Adrenal gland (tissue), 12 donors: ENCODE results near the gene PIGX. TPM values are rescaled to one million over a fixed set of nuclear protein-coding genes. Genes with fewer than 3 reads are reported as not detected.
"Not testable (repeated sequence)": the region's sequence is repeated elsewhere in the genome, so short reads cannot be mapped to it uniquely, and the experiment has no call there.

Experiments used
- DNase-seq, 7 donors: peaks; one replicate each; pipeline ENCODE4 v3.0.0-alpha.2; 2019 to 2020
- H3K27ac ChIP-seq, 5 donors: fragments of 200-600 bp; sonication (generic) in 4 of 5; 1 replicate in 3 of 5; 2 replicates in 2 of 5; pipeline versions ENCODE4 v1.5.1 to v1.8.0; 2016 to 2020; ENCODE audit warnings: mild to moderate bottlenecking in 1 of 5
- H3K27me3 ChIP-seq: fragments of 200-600 bp; 2 replicates; pipeline ENCODE4 v1.8.0; 2021
- H3K36me3 ChIP-seq, 2 donors: fragments of 200-600 bp; replicated peaks in 1 of 2; 1 replicate in 1 of 2; 2 replicates in 1 of 2; pipeline versions ENCODE4 v1.5.1 to v1.8.0; 2018 to 2022
- H3K4me1 ChIP-seq, 2 donors: fragments of 200-600 bp; replicated peaks in 1 of 2; 1 replicate in 1 of 2; 2 replicates in 1 of 2; pipeline versions ENCODE4 v1.5.1 to v1.8.0; 2018 to 2021
- H3K4me3 ChIP-seq, 4 donors: fragments of 200-600 bp; sonication (generic) in 3 of 4; one replicate each; pipeline ENCODE4 v1.5.1; 2016 to 2018
- H3K9me3 ChIP-seq, 3 donors: fragments of 200-600 bp; sonication (generic) in 1 of 3; replicated peaks in 1 of 3; 1 replicate in 2 of 3; 2 replicates in 1 of 3; pipeline versions ENCODE4 v1.5.1 to v1.8.0; 2016 to 2021
- POLR2A ChIP-seq, 2 donors: fragments of 450-650 bp; IDR thresholded peaks; one replicate each; pipeline ENCODE4 v1.6.1; 2017; ENCODE audit warnings: antibody characterized with exemption in 2 of 2, mild to moderate bottlenecking in 2 of 2, moderate library complexity in 1 of 2
- WGBS, 4 donors: extraction: QIAGEN DNeasy Blood & Tissue Kit in 2 of 4; methylation state at CpG; one replicate each; pipeline versions ENCODE4 v1.1.5 to v1.1.7; 2013 to 2017; 5-methylcytosine and 5-hydroxymethylcytosine counted together
- intact Hi-C, 2 donors: fragments of 100-400 bp; cut with DNase I; formaldehyde crosslinking; loops; one replicate each; pipeline versions ENCODE4 v1.14.1 to v1.15.0; 2022 to 2023
- polyA plus RNA-seq, 3 donors: library from polyadenylated mRNA; stranded (reverse); fragments of 200-250 nt in 2 of 3; fragments of 350-450 nt in 1 of 3; fragmentation: Illumina TruSeq in 1 of 3; extraction: RNeasy Lipid Tissue Mini Kit (QIAGEN cat#74804) in 1 of 3; gene quantifications; one replicate each; pipeline ENCODE4 v1.2.3, GENCODE V29; 2013 to 2014
- total RNA-seq, 9 donors: library from RNA; depleted of rRNA in 4 of 9; stranded (reverse); fragments of >200 nt in 4 of 9; fragments of 120-200 nt in 1 of 9; fragmentation: NEBNext Ultra II Directional in 1 of 9; extraction: Animal tissue kit (Norgen Biotek cat#: 25700) in 1 of 9; gene quantifications; one replicate each; pipeline versions ENCODE4 v1.1.0 to v1.2.4, GENCODE V29; 2013 to 2023
- TF ChIP-seq, protein P1 (sequence below), 6 experiments: fragments of 450-650 bp in 4 of 6; fragments of 200-600 bp in 2 of 6; sonication (generic) in 1 of 6; IDR thresholded peaks; 1 replicate in 5 of 6; 2 replicates in 1 of 6; pipeline versions ENCODE4 v1.5.1 to v1.8.0; 2016 to 2021; ENCODE audit warnings: antibody characterized with exemption in 6 of 6, mild to moderate bottlenecking in 2 of 6, moderate library complexity in 1 of 6
- donor health status: healthy with polysubstance abuse.
- donor health status: Bipolar disorder and iron deficiency.
- donor health status: DM: yes; HTN: yes; CAD: no.
- donor health status: DM: no; HTN: no; CAD: no.
- donor health status: DM: no; HTN: no; CAD: no.
- donor health status: DM: yes; HTN: yes; CAD: no.

PIGX gene
- total and polyA plus RNA-seq, 12 donors: 10.2 to 33.9 (median 26.1) TPM

DNA sequence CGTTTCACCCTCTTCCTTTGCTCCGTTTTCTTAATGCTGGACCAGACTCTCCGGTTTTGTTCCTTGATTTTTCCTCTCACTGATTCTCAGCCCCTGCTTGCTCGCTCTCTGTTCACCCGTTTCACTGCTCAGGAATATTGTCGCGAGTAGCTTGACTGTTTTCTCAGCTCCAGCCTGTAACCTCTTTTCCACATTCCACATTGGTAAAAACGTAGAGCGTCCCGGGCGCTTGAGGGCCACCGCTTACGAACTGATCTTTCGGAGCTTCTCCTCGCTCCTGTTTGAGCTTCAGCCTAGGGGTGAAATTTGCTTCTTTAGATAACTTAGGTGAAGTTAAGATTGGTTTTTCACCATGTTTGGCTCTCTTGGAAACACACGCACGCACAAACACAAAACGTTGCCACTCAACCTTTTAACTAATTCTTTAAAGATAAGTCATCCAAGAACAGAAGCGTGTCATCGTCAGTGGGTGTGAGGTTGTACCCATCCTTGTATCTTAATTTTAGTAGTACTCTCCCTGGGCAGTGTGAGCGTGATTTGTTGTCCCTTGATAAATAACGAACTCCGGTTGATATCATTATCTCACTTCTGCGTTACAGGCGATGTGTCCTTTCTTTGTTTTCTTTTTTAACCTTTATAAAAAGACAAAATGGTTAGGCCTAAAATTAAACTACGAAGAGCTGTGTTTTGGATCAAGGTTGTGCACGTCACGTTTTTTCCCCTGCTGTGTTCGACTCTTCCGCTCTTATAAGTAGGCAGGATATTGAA lies 28.5 kb downstream of the PIGX start:
- Histone ChIP-seq H3K9me3 (no peaks in the 10 kb centered on the region), H3K4me3 (peak overlapping the region; percentile 75 to 99 (median 84)), H3K27me3 (no peaks in the 10 kb centered on the region), H3K27ac (peak overlapping the region; percentile 93 to 99 (median 95)), H3K36me3 (no peaks in the 10 kb centered on the region), H3K4me1 (peaks cover 6 to 16% of the 10 kb centered on the region in 2 donors)
- TF ChIP-seq, protein P1, sequence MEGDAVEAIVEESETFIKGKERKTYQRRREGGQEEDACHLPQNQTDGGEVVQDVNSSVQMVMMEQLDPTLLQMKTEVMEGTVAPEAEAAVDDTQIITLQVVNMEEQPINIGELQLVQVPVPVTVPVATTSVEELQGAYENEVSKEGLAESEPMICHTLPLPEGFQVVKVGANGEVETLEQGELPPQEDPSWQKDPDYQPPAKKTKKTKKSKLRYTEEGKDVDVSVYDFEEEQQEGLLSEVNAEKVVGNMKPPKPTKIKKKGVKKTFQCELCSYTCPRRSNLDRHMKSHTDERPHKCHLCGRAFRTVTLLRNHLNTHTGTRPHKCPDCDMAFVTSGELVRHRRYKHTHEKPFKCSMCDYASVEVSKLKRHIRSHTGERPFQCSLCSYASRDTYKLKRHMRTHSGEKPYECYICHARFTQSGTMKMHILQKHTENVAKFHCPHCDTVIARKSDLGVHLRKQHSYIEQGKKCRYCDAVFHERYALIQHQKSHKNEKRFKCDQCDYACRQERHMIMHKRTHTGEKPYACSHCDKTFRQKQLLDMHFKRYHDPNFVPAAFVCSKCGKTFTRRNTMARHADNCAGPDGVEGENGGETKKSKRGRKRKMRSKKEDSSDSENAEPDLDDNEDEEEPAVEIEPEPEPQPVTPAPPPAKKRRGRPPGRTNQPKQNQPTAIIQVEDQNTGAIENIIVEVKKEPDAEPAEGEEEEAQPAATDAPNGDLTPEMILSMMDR (IDR thresholded peaks at IDR 0.05): no peak
- TF ChIP-seq POLR2A (IDR thresholded peaks at IDR 0.05): no peak
- 0 to 1% (median 1%) methylated on average over 30 of the region's 30 CpGs for WGBS, 4 donors
- peak; percentile 28 to 73 (median 36) for DNase-seq
- intact Hi-C loops: loop anchor here in 1 of 2 donors (10.0 kb wide), 1 partner anchor 64 kb away; no protein-coding TSS in a partner anchor

DNA sequence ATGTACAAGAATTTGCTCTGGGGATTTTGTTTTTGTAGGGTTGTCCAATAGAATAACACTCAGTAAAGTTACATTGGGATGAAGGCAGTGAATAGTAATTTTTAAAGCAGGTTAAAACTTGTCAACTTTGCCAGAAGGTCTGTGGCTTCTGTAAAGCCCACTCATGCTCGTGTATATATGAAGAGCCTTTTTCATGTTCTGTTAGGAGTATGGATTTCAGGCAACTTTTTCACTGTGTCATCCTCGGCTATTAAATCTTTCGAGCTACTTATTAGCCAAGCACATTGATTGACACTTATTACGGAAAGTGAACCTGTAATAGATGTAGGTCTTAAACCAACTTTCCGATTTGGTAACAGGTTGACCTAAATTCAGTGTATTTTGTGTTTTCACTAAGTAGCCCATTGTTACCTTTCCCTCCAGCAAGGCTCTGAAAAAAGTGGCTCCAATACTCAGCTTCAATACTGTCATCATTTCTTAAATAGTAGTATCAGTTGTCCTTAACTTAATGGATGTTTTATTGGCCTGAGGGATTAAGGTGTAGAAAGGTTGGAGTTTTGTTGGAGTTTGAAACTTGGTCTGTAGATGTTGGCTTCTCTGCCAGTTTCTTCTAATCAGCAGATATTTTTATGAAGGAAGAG lies 29.2 kb downstream of the PIGX start:
- 20 to 31% (median 22%) methylated on average over 5 of the region's 5 CpGs for WGBS, 4 donors
- intact Hi-C loops: loop anchor here in 1 of 2 donors (10.0 kb wide), 1 partner anchor 63 kb away; no protein-coding TSS in a partner anchor

DNA sequence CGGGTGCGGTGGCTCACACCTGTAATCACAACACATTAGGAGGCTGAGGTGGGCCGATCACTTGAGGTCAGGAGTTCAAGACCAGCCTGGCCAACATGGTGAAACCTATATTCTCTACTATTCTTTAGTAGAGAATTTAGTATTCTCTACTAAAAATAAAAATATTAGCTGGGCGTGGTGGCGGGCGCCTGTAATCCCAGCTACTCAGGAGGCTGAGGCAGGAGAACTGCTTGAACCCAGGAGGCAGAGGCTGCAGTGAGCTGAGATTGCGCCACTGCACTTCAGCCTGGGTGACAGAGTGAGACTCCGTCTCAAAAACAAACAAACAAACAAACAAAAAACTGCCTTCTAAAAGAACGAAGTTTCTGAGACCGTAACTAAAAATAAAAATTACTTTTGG lies 31.4 kb downstream of the PIGX start:
- peaks cover 6 to 16% of the 10 kb centered on the region in 2 donors for H3K4me1 ChIP-seq
- not testable (repeated sequence) for H3K27ac ChIP-seq, H3K9me3 ChIP-seq, DNase-seq, H3K4me3 ChIP-seq, H3K27me3 ChIP-seq, H3K36me3 ChIP-seq
- intact Hi-C loops: loop anchor here in 1 of 2 donors (10.0 kb wide), 1 partner anchor 61 kb away; no protein-coding TSS in a partner anchor
- WGBS, 4 donors: 91 to 95% (median 94%) methylated on average over 10 of the region's 10 CpGs

More for the DNA sequence above, 29.2 kb downstream of the PIGX start:
- DNase-seq: no peak
- no peak for TF ChIP-seq POLR2A (IDR thresholded peaks at IDR 0.05)
- TF ChIP-seq, protein P1 (IDR thresholded peaks at IDR 0.05): no peak
- Histone ChIP-seq H3K9me3 (no peaks in the 10 kb centered on the region), H3K4me3 (peak overlapping the region in 2 of 4 donors; percentile 75 to 99), H3K27ac (peak overlapping the region in 4 of 5 donors; percentile 93 to 99 (median 94)), H3K4me1 (peaks cover 6 to 16% of the 10 kb centered on the region in 2 donors), H3K36me3 (no peaks in the 10 kb centered on the region), H3K27me3 (no peaks in the 10 kb centered on the region)

GRCh38 chr3:196749125-196749524 lies 36.9 kb downstream of the PIGX start:
- TF ChIP-seq POLR2A (IDR thresholded peaks at IDR 0.05): no peak
- TF ChIP-seq, protein P1 (IDR thresholded peaks at IDR 0.05): no peak
- H3K4me1 ChIP-seq: no peaks in the 10 kb centered on the region
- H3K27ac ChIP-seq: no peak overlapping the region
- no peak for DNase-seq
- intact Hi-C loops: loop anchor here in 1 of 2 donors (10.0 kb wide), 1 partner anchor 56 kb away; no protein-coding TSS in a partner anchor
- no peaks in the 10 kb centered on the region for H3K9me3 ChIP-seq
- 83 to 92% (median 86%) methylated on average over 8 of the region's 8 CpGs for WGBS, 4 donors
- H3K36me3 ChIP-seq: no peaks in the 10 kb centered on the region
- H3K4me3 ChIP-seq: no peak overlapping the region
- H3K27me3 ChIP-seq: no peaks in the 10 kb centered on the region
